PC-9 (cell line): ENCODE data around the gene FAM98B. TPM values are rescaled to one million over a fixed set of nuclear protein-coding genes. Genes with fewer than 3 reads are reported as not detected.

Source experiments
- BruUV-seq: library from RNA; stranded (reverse); fragments of 400-500 nt; replicated peaks from 2 replicates; lab custom pipeline; 2021; lab: Mats Ljungman, UMichigan
- CTCF ChIA-PET: fragments of 300-600 bp; sonication (Branson Sonifier 250); formaldehyde crosslinking; loops from one replicate; lab custom pipeline; 2022; ENCODE audit warnings: antibody characterized with exemption; lab: Charles Lee
- POLR2A ChIA-PET: fragments of 300-600 bp; sonication (Branson Sonifier 250); formaldehyde crosslinking; loops from one replicate; lab custom pipeline; 2022; ENCODE audit warnings: antibody characterized with exemption; ENCODE audit not compliant: unreplicated experiment; lab: Charles Lee
- DNase-seq, 2 experiments: peaks; one replicate each; pipeline versions ENCODE4 v3.0.0 to v3.0.0-alpha.2; 2015 to 2022; ENCODE audit warnings: mixed read lengths in 1 of 2
- H2AFZ ChIP-seq: fragments of 200-600 bp; sonication (generic); 2 replicates; pipeline ENCODE4 v1.8.1; 2017; ENCODE audit warnings: antibody characterized with exemption
- H3F3A ChIP-seq: fragments of 200-600 bp; sonication (generic); 2 replicates; pipeline ENCODE4 v1.8.1; 2017; ENCODE audit warnings: antibody characterized with exemption, mild to moderate bottlenecking, low read depth; ENCODE audit not compliant: insufficient read depth
- H3K27ac ChIP-seq: fragments of 200-600 bp; sonication (generic); 2 replicates; pipeline ENCODE4 v1.6.1; 2016; ENCODE audit warnings: mixed run types
- H3K27me3 ChIP-seq: fragments of 200-600 bp; sonication (generic); 2 replicates; pipeline ENCODE4 v1.6.1; 2016; ENCODE audit warnings: low read depth, mixed run types; ENCODE audit not compliant: insufficient read depth
- H3K36me3 ChIP-seq: fragments of 200-600 bp; sonication (generic); 2 replicates; pipeline ENCODE4 v1.6.1; 2016; ENCODE audit warnings: low read depth, mixed run types
- H3K4me1 ChIP-seq: fragments of 200-600 bp; sonication (generic); replicated peaks from 2 replicates; pipeline ENCODE4 v1.6.1; 2016; ENCODE audit warnings: mixed run types; ENCODE audit not compliant: insufficient read depth
- H3K4me2 ChIP-seq: fragments of 200-600 bp; sonication (generic); 2 replicates; pipeline ENCODE4 v1.6.1; 2017; ENCODE audit warnings: mixed run types
- H3K4me3 ChIP-seq: fragments of 200-600 bp; sonication (generic); 2 replicates; pipeline ENCODE4 v1.6.1; 2016; ENCODE audit warnings: mixed run types
- H3K79me2 ChIP-seq: fragments of 200-600 bp; sonication (generic); 2 replicates; pipeline ENCODE4 v1.6.1; 2017; ENCODE audit warnings: low read depth, mixed run types
- H3K9me2 ChIP-seq: fragments of 200-600 bp; sonication (generic); 2 replicates; pipeline ENCODE4 v1.8.1; 2017; ENCODE audit warnings: mild to moderate bottlenecking; ENCODE audit not compliant: insufficient read depth
- H3K9me3 ChIP-seq: fragments of 200-600 bp; sonication (generic); 2 replicates; pipeline ENCODE4 v1.8.1; 2016; ENCODE audit warnings: low read depth; ENCODE audit not compliant: insufficient read depth
- H4K20me1 ChIP-seq: fragments of 200-600 bp; sonication (generic); 2 replicates; pipeline ENCODE4 v1.8.1; 2017; ENCODE audit not compliant: insufficient read depth
- EZH2 ChIP-seq: fragments of 200-600 bp; sonication (generic); IDR thresholded peaks from 2 replicates; pipeline ENCODE4 v1.8.0; 2017; ENCODE audit warnings: antibody characterized with exemption, low read depth
- intact Hi-C: fragments of 100-400 bp; cut with micrococcal nuclease; formaldehyde crosslinking; loops from one replicate; pipeline ENCODE4 v1.10.0; 2022; ENCODE audit not compliant: unreplicated experiment
- total RNA-seq: library from RNA; stranded (reverse); gene quantifications from 2 replicates; pipeline ENCODE4 v1.2.3, GENCODE V29; 2021
- TF ChIP-seq, protein P1 (sequence below): fragments of 200-600 bp; sonication (generic); conservative IDR thresholded peaks from 2 replicates; pipeline ENCODE4 v1.6.1; 2017; ENCODE audit warnings: mixed run types, antibody characterized with exemption, mild to moderate bottlenecking, moderate library complexity

The FAM98B gene
- total RNA-seq, 1 experiment from 2014 or later = 34.7 TPM

DNA sequence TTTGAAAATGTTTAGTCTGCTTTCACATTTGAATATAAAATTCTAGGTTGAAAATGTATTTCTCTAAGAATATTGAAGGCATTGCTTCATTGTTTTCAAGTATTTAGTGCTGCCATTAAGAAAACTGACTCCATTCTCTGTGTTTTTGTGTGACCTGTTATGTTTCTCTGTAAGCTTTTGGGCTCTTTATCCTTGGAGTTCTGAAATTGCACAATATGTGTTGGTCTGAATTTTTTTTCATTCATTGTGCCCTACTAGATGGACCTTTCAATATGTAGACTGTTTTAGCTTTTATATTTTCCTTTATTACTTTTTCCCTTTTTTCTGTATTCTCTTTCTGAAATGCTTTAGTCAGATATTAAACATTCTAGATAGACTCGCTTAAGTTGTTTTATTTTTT is 22.2 kb downstream of the FAM98B start:
- no peak overlapping the region for H3K4me2 ChIP-seq
- no peaks in the 10 kb centered on the region for H3K9me3 ChIP-seq
- no peak for TF ChIP-seq EZH2
- TF ChIP-seq, protein P1, sequence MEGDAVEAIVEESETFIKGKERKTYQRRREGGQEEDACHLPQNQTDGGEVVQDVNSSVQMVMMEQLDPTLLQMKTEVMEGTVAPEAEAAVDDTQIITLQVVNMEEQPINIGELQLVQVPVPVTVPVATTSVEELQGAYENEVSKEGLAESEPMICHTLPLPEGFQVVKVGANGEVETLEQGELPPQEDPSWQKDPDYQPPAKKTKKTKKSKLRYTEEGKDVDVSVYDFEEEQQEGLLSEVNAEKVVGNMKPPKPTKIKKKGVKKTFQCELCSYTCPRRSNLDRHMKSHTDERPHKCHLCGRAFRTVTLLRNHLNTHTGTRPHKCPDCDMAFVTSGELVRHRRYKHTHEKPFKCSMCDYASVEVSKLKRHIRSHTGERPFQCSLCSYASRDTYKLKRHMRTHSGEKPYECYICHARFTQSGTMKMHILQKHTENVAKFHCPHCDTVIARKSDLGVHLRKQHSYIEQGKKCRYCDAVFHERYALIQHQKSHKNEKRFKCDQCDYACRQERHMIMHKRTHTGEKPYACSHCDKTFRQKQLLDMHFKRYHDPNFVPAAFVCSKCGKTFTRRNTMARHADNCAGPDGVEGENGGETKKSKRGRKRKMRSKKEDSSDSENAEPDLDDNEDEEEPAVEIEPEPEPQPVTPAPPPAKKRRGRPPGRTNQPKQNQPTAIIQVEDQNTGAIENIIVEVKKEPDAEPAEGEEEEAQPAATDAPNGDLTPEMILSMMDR = no peak
- H4K20me1 ChIP-seq = no peaks in the 10 kb centered on the region
- POLR2A ChIA-PET = no interaction called here
- no peaks in the 10 kb centered on the region for H3K36me3 ChIP-seq
- H3K4me1 ChIP-seq = no peaks in the 10 kb centered on the region
- CTCF ChIA-PET = no interaction called here
- no peak overlapping the region for H3K27ac ChIP-seq
- H3K4me3 ChIP-seq = no peak overlapping the region
- no peak for DNase-seq
- H3K79me2 ChIP-seq = no peaks in the 10 kb centered on the region
- no peaks in the 10 kb centered on the region for H3K9me2 ChIP-seq
- H3K27me3 ChIP-seq = no peaks in the 10 kb centered on the region
- intact Hi-C loops = loop anchor here (10.0 kb wide), 1 partner anchor 89 kb away; the partner anchor contains the start of gene RASGRP1
- no peaks in the 10 kb centered on the region for H3F3A ChIP-seq
- no TSS peak for BruUV-seq
- no peak overlapping the region for H2AFZ ChIP-seq

DNA sequence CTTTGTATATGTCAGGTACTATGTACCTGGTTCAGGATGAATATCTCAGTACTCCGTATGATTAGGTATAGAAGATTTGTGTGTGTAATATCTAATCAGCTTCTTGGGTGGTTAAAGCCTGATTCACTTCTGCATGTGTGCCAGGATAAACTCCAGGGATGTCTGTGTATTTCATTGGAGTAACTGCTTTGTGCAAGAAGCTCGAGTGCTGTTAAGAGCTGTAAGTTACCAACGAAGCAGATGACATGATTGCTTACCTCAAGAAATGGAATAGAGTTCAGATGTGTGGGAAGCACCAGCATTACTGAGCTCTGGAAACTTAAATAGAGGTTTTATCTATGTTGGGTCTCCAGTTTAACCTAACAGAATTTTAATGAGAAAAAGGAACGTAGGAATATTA is 23.7 kb downstream of the FAM98B start:
- BruUV-seq = no TSS peak
- intact Hi-C loops = loop anchor here (10.0 kb wide), 1 partner anchor 87 kb away; the partner anchor contains the start of gene RASGRP1

DNA sequence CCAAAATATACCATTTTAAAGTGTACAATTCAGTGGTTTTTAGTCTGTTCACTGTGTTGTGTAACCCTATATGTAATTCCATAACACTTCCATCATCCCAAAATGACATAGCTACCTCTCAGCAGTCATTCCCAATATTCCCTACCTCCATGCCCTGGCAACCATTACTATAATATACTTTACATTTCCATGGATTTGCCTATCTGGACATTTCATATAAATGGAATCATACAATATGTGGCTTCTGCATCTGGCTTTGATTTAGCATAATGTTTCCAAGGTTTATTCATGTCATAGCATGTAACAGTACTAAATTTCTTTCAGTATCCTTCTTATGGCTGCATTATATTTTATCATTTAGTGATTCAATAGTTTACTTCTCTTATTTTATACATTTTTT is 25.3 kb downstream of the FAM98B start:
- CTCF ChIA-PET = no interaction called here
- Histone ChIP-seq H3K27me3 (no peaks in the 10 kb centered on the region), H3K36me3 (no peaks in the 10 kb centered on the region; the same call in 1 of the 2 replicates), H3K9me3 (no peaks in the 10 kb centered on the region), H3K4me3 (no peak overlapping the region), H3K4me1 (no peaks in the 10 kb centered on the region), H3K27ac (no peak overlapping the region), H3F3A (no peaks in the 10 kb centered on the region), H3K9me2 (no peaks in the 10 kb centered on the region), H3K4me2 (no peak overlapping the region), H2AFZ (no peak overlapping the region), H4K20me1 (no peaks in the 10 kb centered on the region), H3K79me2 (no peaks in the 10 kb centered on the region)
- BruUV-seq = no TSS peak
- POLR2A ChIA-PET = no interaction called here
- DNase-seq = no peak
- intact Hi-C loops = loop anchor here (10.0 kb wide), 1 partner anchor 86 kb away; the partner anchor contains the start of gene RASGRP1
- no peak for TF ChIP-seq EZH2
- TF ChIP-seq, protein P1 = no peak

More for the DNA sequence above, 23.7 kb downstream of the FAM98B start:
- CTCF ChIA-PET = interaction anchor here (0.6 kb wide), 2 partner anchors 8 to 1188 kb away, joined by 3 read pairs; no protein-coding TSS in a partner anchor
- Histone ChIP-seq H3K27ac (no peak overlapping the region), H2AFZ (no peak overlapping the region), H4K20me1 (no peaks in the 10 kb centered on the region), H3K36me3 (no peaks in the 10 kb centered on the region; the same call in 1 of the 2 replicates), H3F3A (no peaks in the 10 kb centered on the region), H3K27me3 (no peaks in the 10 kb centered on the region), H3K9me3 (no peaks in the 10 kb centered on the region), H3K4me3 (no peak overlapping the region), H3K4me1 (no peaks in the 10 kb centered on the region), H3K79me2 (no peaks in the 10 kb centered on the region), H3K4me2 (no peak overlapping the region), H3K9me2 (no peaks in the 10 kb centered on the region)
- TF ChIP-seq EZH2 = no peak
- TF ChIP-seq, protein P1 = no peak
- DNase-seq = no peak
- POLR2A ChIA-PET = interaction anchor here (0.7 kb wide), 1 partner anchor 127 kb away, joined by 4 read pairs; no protein-coding TSS in a partner anchor
